ENCODE measurements around the gene PLEKHA1. TPM values are rescaled to one million over a fixed set of nuclear protein-coding genes. Genes with fewer than 3 reads are reported as not detected.

The PLEKHA1 gene
- total RNA-seq, 2 experiments from 2014 or later: 11.1 to 12.9 TPM

GRCh38 chr10:122478971-122479370, 104.5 kb downstream of the PLEKHA1 start:
- CTCF ChIA-PET: no interaction called here
- intact Hi-C loops (cut with micrococcal nuclease): no loop called here
- Mint-ChIP-seq H3K9me3 (peaks cover 6% of the 10 kb centered on the region), H3K4me1 (ENCODE audit: low read depth) (no peaks in the 10 kb centered on the region), H3K27ac (no peak overlapping the region), H3K36me3 (no peaks in the 10 kb centered on the region), H3K27me3 (peaks cover 7% of the 10 kb centered on the region), H3K4me3 (no peak overlapping the region)
- POLR2A ChIA-PET: no interaction called here
- DNase-seq: no peak

- CTCF ChIA-PET: interaction anchor here (1.1 kb wide), 1 partner anchor 85 kb away, joined by 3 read pairs; no protein-coding TSS in a partner anchor
These were observed 105.8 kb downstream of the PLEKHA1 start for GRCh38 chr10:122480146-122480833.

GRCh38 chr10:122481296-122482056, 107.0 kb downstream of the PLEKHA1 start:
- no peak overlapping the region for H3K27ac Mint-ChIP-seq
- ChIA-PET POLR2A (no interaction called here), CTCF (interaction anchor here (1.1 kb wide), 1 partner anchor 84 kb away, joined by 3 read pairs; no protein-coding TSS in a partner anchor)
- H3K36me3 Mint-ChIP-seq: no peaks in the 10 kb centered on the region
- no peaks in the 10 kb centered on the region for H3K4me1 Mint-ChIP-seq (ENCODE audit: low read depth)
- intact Hi-C loops (cut with micrococcal nuclease): no loop called here
- H3K9me3 Mint-ChIP-seq: peaks cover 6% of the 10 kb centered on the region
- no peak for DNase-seq
- peaks cover 7% of the 10 kb centered on the region for H3K27me3 Mint-ChIP-seq
- H3K4me3 Mint-ChIP-seq: no peak overlapping the region

More at GRCh38 chr10:122480146-122480833, 105.8 kb downstream of the PLEKHA1 start:
- no peak for DNase-seq
- Mint-ChIP-seq H3K4me1 (ENCODE audit: low read depth) (no peaks in the 10 kb centered on the region), H3K27ac (no peak overlapping the region), H3K27me3 (peaks cover 7% of the 10 kb centered on the region), H3K36me3 (no peaks in the 10 kb centered on the region), H3K4me3 (no peak overlapping the region), H3K9me3 (peaks cover 6% of the 10 kb centered on the region)
- POLR2A ChIA-PET: no interaction called here
- intact Hi-C loops (cut with micrococcal nuclease): no loop called here

Small RNA genes within 50 kb of the gene (microRNA-seq; reads per million reads assigned to microRNA genes)
- 3.9 reads per million, percentile 5 among the genes with 10 or more reads in this experiment for gene MIR3941 (ENCODE audit: borderline microRNAs expressed, borderline number of aligned reads, borderline replicate concordance)

Other genes with a start within 250 kb of the PLEKHA1 start
- gene BTBD16, start 103.4 kb upstream of the PLEKHA1 start, total RNA-seq: not detected
- not detected for gene ARMS2, start 79.9 kb downstream of the PLEKHA1 start, total RNA-seq
- not detected for gene HTRA1, start 86.8 kb downstream of the PLEKHA1 start, total RNA-seq
- not detected for gene DMBT1, start 186.0 kb downstream of the PLEKHA1 start, total RNA-seq